DND-41 (cell line): ENCODE results near the gene SIRPD.

Experiments used
- EZH2 ChIP-seq: IDR thresholded peaks from 3 replicates; pipeline ENCODE4 v1.6.1; 2012; ENCODE audit warnings: borderline replicate concordance, low read depth, mild to moderate bottlenecking, moderate library complexity, low read length, inconsistent platforms; ENCODE audit not compliant: severe bottlenecking
- TF ChIP-seq, protein P1 (sequence below): IDR thresholded peaks from 2 replicates; pipeline ENCODE4 v1.5.1; 2012; ENCODE audit warnings: borderline replicate concordance, low read length, moderate library complexity, mild to moderate bottlenecking; ENCODE audit not compliant: poor library complexity, severe bottlenecking; ENCODE audit errors: extremely low read depth

GRCh38 chr20:1505871-1506270 is 51.6 kb downstream of the SIRPD start:
- TF ChIP-seq, protein P1, sequence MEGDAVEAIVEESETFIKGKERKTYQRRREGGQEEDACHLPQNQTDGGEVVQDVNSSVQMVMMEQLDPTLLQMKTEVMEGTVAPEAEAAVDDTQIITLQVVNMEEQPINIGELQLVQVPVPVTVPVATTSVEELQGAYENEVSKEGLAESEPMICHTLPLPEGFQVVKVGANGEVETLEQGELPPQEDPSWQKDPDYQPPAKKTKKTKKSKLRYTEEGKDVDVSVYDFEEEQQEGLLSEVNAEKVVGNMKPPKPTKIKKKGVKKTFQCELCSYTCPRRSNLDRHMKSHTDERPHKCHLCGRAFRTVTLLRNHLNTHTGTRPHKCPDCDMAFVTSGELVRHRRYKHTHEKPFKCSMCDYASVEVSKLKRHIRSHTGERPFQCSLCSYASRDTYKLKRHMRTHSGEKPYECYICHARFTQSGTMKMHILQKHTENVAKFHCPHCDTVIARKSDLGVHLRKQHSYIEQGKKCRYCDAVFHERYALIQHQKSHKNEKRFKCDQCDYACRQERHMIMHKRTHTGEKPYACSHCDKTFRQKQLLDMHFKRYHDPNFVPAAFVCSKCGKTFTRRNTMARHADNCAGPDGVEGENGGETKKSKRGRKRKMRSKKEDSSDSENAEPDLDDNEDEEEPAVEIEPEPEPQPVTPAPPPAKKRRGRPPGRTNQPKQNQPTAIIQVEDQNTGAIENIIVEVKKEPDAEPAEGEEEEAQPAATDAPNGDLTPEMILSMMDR = no peak
- no peak for TF ChIP-seq EZH2
